Measurements from ENCODE around the gene SCP2. TPM values are rescaled to one million over a fixed set of nuclear protein-coding genes. Genes with fewer than 3 reads are reported as not detected.

The SCP2 gene
- total RNA-seq, 2 experiments from 2014 or later: 63.9 to 75.5 TPM

DNA sequence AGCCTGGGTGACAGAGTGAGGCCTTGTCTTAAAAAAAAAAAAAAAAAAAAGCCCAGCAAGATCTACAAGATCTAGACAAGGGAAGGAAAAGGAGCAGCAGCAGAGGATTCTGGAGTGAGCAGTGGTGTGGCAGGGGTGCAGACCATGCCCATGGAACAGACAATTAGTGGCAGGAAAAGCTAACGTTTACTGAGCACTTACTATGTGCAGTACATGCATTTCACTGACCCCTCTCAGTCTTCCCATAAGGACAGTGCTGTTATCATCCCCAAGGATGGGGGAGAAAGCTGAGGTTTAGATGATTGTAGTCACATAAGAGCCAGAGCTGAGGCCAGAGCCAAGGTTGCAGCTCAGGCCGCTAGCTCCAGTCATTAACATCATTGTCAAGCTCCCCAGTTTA lies 140.8 kb downstream of the SCP2 start:
- H3K27ac ChIP-seq (ENCODE audit: low read depth, low read length, poor library complexity, severe bottlenecking): no peak overlapping the region
- H3K79me2 ChIP-seq (ENCODE audit: insufficient read depth, low read depth, low read length): no peaks in the 10 kb centered on the region
- no peaks in the 10 kb centered on the region for H4K20me1 ChIP-seq (ENCODE audit: insufficient read depth, low read length)
- ChIA-PET CTCF (ENCODE audit: unreplicated experiment) (interaction anchor here (0.6 kb wide), 1 partner anchor 58 kb away, joined by 3 read pairs; no protein-coding TSS in a partner anchor), POLR2A (interaction anchor here (0.6 to 0.8 kb wide), 5 partner anchors 15 to 862 kb away, joined by 3 to 6 read pairs (median 4); no protein-coding TSS in a partner anchor)
- no peak for DNase-seq (ENCODE audit: low spot score)
- H3K4me3 ChIP-seq (ENCODE audit: low read depth, low read length, poor library complexity, severe bottlenecking): no peak overlapping the region
- H3K4me2 ChIP-seq (ENCODE audit: low read length): no peak overlapping the region
- H3K9me3 ChIP-seq (ENCODE audit: low read length): no peaks in the 10 kb centered on the region
- H2AFZ ChIP-seq (ENCODE audit: low read length): no peak overlapping the region
- no peaks in the 10 kb centered on the region for H3K9me2 ChIP-seq (ENCODE audit: insufficient read depth, low read length)
- no peaks in the 10 kb centered on the region for H3K36me3 ChIP-seq (ENCODE audit: insufficient read depth, low read length)
- intact Hi-C loops (cut with micrococcal nuclease; ENCODE audit: unreplicated experiment): no loop called here
- H3K4me1 ChIP-seq (ENCODE audit: insufficient read depth, low read length, poor library complexity, severe bottlenecking): no peaks in the 10 kb centered on the region
- TF ChIP-seq EZH2phosphoT487 (IDR thresholded peaks at IDR 0.05; ENCODE audit: borderline replicate concordance, low read depth, low read length): no peak
- TF ChIP-seq, protein P1, sequence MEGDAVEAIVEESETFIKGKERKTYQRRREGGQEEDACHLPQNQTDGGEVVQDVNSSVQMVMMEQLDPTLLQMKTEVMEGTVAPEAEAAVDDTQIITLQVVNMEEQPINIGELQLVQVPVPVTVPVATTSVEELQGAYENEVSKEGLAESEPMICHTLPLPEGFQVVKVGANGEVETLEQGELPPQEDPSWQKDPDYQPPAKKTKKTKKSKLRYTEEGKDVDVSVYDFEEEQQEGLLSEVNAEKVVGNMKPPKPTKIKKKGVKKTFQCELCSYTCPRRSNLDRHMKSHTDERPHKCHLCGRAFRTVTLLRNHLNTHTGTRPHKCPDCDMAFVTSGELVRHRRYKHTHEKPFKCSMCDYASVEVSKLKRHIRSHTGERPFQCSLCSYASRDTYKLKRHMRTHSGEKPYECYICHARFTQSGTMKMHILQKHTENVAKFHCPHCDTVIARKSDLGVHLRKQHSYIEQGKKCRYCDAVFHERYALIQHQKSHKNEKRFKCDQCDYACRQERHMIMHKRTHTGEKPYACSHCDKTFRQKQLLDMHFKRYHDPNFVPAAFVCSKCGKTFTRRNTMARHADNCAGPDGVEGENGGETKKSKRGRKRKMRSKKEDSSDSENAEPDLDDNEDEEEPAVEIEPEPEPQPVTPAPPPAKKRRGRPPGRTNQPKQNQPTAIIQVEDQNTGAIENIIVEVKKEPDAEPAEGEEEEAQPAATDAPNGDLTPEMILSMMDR (conservative IDR thresholded peaks at IDR 0.05; ENCODE audit: low read length): no peak
- no TSS peak for BruUV-seq (replicated peaks)

DNA sequence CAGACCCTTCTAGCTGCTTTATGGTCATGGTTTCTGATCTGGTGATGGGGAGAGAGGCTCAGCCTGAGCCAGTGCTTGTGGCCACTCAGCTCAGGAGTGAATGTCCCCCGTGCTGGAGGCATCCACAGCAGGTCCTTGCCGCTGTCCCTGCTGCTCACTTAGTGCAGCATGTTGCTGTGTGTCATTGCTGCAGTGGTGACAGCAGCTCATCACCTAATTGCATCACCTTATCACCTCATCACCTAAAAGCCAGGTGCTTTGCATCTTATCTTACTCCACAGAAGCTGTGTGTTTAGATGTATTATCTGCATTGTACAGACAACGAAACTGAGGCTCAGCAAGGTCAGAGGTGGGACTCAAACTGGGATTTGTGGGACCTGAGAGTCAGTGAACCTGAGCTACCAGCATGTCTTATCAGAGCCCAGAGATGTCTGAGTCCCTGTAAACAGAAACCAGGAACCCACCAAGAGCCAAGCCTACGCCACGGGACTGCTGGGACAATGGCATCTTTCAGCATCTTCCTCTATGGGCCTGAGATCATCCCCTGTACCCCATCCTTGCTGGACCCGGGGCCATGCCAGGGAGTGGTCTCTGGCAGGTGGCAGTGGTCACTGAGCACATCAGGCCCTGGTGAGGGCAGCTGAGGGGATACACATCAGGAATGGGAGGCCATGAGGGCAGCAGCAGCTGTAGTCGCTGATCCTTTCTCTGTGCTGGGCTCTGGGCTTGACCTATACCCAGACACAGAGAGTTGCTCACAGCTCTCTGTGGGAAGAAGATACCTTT lies 141.4 kb downstream of the SCP2 start:
- ChIA-PET POLR2A (interaction anchor here (0.6 to 0.8 kb wide), 2 partner anchors 36 to 635 kb away, joined by 3 to 5 read pairs; no protein-coding TSS in a partner anchor), CTCF (ENCODE audit: unreplicated experiment) (no interaction called here)
- Histone ChIP-seq H3K4me2 (ENCODE audit: low read length) (no peak overlapping the region), H3K9me2 (ENCODE audit: insufficient read depth, low read length) (no peaks in the 10 kb centered on the region), H3K79me2 (ENCODE audit: insufficient read depth, low read depth, low read length) (no peaks in the 10 kb centered on the region), H3K36me3 (ENCODE audit: insufficient read depth, low read length) (no peaks in the 10 kb centered on the region), H3K27ac (ENCODE audit: low read depth, low read length, poor library complexity, severe bottlenecking) (no peak overlapping the region), H3K9me3 (ENCODE audit: low read length) (no peaks in the 10 kb centered on the region), H3K4me3 (ENCODE audit: low read depth, low read length, poor library complexity, severe bottlenecking) (no peak overlapping the region), H3K4me1 (ENCODE audit: insufficient read depth, low read length, poor library complexity, severe bottlenecking) (no peaks in the 10 kb centered on the region), H2AFZ (ENCODE audit: low read length) (no peak overlapping the region), H4K20me1 (ENCODE audit: insufficient read depth, low read length) (no peaks in the 10 kb centered on the region)
- intact Hi-C loops (cut with micrococcal nuclease; ENCODE audit: unreplicated experiment): no loop called here
- no TSS peak for BruUV-seq (replicated peaks)
- no peak for TF ChIP-seq EZH2phosphoT487 (IDR thresholded peaks at IDR 0.05; ENCODE audit: borderline replicate concordance, low read depth, low read length)
- TF ChIP-seq, protein P1 (conservative IDR thresholded peaks at IDR 0.05; ENCODE audit: low read length): no peak
- no peak for DNase-seq (ENCODE audit: low spot score)

DNA sequence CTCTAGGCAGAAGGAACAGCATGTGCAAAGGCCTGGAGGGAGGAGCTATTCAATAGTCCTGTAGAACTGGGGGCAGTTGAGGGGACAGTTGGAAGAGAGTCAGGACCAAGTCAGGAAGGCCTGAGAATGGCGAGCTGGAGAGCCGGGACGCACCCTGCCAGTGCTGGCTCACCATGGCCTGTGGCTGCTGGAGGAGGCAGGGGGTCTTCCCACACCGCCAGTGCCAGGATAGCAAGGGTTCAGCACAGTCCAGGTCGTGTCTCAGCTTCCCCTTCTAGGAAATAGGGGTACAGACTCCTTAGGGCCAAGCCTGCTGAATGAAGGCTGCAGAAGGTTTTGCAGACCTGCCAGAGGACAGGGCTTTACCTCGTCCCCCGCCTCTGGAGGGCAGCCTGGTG lies 142.2 kb downstream of the SCP2 start:
- Histone ChIP-seq H3K4me3 (ENCODE audit: low read depth, low read length, poor library complexity, severe bottlenecking) (no peak overlapping the region), H3K9me2 (ENCODE audit: insufficient read depth, low read length) (no peaks in the 10 kb centered on the region), H3K27ac (ENCODE audit: low read depth, low read length, poor library complexity, severe bottlenecking) (no peak overlapping the region), H3K79me2 (ENCODE audit: insufficient read depth, low read depth, low read length) (no peaks in the 10 kb centered on the region), H2AFZ (ENCODE audit: low read length) (no peak overlapping the region), H3K9me3 (ENCODE audit: low read length) (no peaks in the 10 kb centered on the region), H3K4me2 (ENCODE audit: low read length) (no peak overlapping the region), H3K36me3 (ENCODE audit: insufficient read depth, low read length) (no peaks in the 10 kb centered on the region), H4K20me1 (ENCODE audit: insufficient read depth, low read length) (no peaks in the 10 kb centered on the region), H3K4me1 (ENCODE audit: insufficient read depth, low read length, poor library complexity, severe bottlenecking) (no peaks in the 10 kb centered on the region)
- CTCF ChIA-PET (ENCODE audit: unreplicated experiment): no interaction called here
- intact Hi-C loops (cut with micrococcal nuclease; ENCODE audit: unreplicated experiment): no loop called here
- no TSS peak for BruUV-seq (replicated peaks)
- POLR2A ChIA-PET: no interaction called here
- no peak for DNase-seq (ENCODE audit: low spot score)
- TF ChIP-seq, protein P1 (conservative IDR thresholded peaks at IDR 0.05; ENCODE audit: low read length): no peak
- no peak for TF ChIP-seq EZH2phosphoT487 (IDR thresholded peaks at IDR 0.05; ENCODE audit: borderline replicate concordance, low read depth, low read length)

All from OCI-LY7 (cell line).